LoVo (cell line): ENCODE data around the gene HGFAC.

Experiments used
- DNase-seq: peaks from one replicate; pipeline ENCODE4 v3.0.0-alpha.2; 2016; ENCODE audit warnings: low spot score

Gene HGFAC

GRCh38 chr4:3462790-3463415, 21.1 kb downstream of the HGFAC start, which contains the start of gene DOK7:
TSS of gene DOK7 (plus strand) at chr4:3463306. CDS start at chr4:3463376, 70 bp downstream.
- DNase-seq = peak; percentile 33

- DNase-seq = no peak
Measured at GRCh38 chr4:3463556-3464348, 22.0 kb downstream of the HGFAC start.

GRCh38 chr4:3464349-3464905, 22.7 kb downstream of the HGFAC start:
- no peak for DNase-seq

DNA sequence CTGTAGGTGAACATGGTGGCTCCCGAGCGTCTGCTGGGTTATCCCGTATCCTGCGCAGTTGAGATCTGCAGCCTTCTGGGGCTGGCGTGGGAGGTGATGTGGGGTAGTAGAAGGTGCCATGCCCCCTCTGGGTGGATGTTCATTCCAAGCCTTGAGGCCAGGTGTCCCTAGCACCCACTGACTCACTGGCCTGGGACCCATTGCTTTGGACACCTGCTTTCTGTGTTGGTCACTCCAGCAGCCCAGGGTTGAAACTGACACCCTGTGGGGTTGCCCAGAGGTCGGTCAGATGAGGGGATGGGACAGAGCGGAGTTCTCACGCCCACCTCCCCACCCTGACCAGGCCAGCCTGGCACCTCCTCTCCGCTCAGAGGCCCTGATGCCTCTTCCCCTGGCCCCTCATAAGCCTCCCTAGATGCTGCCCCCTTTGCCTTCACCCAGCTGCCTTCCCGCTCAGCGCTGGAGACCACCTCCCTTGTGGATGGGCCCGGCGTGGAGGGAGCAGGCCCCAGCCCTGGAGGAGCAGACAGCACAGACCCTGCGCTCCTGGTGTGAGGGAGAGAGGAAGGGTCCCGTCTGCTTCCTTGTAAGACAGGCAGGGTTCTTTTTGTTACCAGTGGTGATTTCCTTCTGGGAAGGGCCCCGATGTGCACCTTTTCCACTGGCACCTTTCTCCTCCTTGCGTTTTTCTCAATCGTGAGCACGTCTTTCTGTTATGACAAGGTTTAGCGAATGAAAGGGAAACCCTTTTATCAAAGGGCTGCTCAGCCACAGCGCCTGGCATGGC, 23.3 kb downstream of the HGFAC start:
- no peak for DNase-seq

GRCh38 chr4:3465698-3466671, 24.2 kb downstream of the HGFAC start:
- DNase-seq = no peak

DNA sequence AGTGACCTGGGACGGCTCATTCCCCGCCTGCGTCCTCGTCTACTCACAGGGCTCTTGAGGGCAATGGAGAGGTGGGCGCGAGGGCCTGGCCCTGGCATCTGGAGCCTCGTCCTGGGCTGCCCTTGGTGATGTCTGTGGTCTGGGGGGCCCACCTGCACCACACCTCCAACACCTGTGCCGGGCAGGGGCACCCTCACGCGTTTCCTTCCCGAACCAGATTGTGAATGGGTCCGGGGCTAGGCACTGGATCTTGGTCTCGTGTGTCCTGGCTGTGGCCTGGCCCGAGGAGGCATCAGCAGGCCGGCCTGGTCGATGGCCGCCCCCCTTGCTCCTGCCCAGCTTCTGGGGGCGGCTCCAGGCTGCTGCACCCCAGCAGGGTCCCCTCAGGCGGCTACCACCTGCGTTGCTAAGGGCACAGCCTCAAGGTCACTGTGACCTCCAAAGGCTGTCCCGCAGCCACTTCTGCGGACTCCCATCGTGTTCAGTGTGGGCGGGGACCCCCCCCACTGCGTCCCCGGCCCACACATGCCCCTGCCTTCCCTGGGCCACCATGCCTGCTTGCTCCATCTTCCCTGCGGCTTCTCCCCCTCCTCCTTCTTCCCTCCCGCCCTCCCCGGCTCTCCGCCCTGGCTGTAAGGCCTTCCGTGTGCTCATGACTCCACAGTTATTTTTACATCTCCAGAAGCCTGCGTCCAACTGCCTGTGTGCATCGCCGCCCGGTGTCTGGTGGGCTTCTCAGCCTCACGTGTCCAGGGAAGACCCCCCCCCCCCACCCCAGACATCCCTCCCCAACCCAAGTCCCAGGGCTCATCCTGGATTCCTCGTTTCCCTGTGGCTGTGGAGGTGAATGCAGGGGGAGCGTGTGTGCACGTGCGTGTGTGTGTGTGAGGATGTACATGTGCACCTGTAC, 25.2 kb downstream of the HGFAC start:
- DNase-seq = no peak

DNA sequence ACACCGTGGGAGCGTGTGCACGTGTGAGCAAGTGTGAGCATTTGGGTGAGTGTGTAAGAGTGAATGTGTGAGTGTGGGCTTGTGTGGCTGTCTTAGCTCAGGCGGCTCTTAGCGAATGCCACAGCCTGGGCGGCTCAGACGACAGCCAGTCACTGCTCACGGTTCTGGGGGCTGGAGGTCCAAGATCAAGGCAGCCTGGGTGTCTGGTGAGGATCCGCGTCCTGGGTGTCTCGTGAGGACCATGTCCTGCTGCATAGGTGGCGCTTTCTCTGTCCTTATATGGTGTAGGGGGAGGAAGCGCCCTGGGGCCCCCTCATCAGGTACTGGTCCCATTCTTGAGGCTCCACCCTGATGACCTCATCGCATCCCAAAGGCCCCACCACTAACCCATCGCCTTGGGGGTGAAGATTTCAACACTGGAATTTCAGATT, 25.8 kb downstream of the HGFAC start:
- no peak for DNase-seq

DNA sequence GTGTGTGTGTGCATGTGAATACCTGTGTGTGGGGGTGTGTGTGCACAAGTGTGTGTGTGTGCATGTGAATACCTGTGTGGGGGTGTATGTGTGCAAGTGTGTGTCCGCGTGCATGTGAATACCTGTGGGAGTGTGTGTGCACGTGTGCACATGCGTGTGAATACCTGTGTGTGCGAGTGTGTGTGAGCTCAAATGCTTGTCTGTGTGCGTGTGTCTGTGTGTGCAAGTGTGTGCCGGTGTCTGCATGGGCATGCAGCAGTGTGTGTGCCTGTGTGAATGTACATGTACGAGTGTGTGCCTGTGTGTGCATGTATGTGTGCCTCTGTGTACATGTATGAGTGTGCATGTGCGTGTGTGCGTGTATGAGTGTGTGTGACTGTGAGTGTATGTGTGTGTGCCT, 26.4 kb downstream of the HGFAC start:
- DNase-seq = no peak

GRCh38 chr4:3468804-3469203, 27.0 kb downstream of the HGFAC start:
- no peak for DNase-seq

DNA sequence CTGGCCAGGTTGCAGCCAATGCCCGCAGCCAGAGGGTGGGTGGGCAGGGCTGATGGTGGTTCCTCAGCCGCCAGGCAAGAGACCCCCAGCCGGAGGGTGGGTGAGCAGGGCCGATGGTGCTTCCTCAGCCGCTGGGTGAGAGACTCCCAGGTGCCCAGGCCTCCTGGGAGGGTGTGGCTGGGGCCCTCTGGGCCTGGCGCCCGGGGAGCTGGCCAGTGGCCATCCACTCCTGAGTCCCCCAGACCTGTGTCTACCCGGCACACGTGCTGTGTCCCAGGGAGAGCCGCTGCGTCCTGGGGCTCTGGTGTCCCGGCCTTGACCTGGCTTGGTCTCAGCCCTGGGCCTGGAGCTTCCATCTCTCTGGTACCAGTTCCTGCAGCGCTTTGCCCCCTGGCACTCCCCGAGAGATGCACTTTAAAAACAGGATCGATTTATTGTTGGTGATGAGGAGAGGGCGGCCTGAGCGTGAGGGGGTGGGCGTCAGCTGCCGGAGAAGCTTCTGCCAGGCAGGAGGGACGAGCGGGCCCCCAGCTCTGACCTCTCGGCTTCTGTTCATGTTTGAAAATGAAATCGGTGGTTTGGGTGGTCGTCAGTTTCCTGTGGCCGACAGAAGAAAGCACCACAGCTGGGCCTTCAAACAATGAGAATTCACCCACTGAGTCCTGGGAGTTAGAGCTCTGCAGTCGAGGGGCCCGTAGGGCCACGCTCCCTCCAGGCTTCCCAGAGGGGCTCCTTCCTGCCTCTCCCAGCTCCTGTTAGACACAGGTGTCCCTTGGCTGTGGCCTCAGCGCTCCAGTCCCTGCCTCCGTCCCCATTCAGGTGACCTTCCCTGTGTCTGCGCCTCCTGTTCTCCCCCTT, 27.8 kb downstream of the HGFAC start:
- DNase-seq = no peak

GRCh38 chr4:3470244-3471097, 28.7 kb downstream of the HGFAC start:
- DNase-seq = no peak

DNA sequence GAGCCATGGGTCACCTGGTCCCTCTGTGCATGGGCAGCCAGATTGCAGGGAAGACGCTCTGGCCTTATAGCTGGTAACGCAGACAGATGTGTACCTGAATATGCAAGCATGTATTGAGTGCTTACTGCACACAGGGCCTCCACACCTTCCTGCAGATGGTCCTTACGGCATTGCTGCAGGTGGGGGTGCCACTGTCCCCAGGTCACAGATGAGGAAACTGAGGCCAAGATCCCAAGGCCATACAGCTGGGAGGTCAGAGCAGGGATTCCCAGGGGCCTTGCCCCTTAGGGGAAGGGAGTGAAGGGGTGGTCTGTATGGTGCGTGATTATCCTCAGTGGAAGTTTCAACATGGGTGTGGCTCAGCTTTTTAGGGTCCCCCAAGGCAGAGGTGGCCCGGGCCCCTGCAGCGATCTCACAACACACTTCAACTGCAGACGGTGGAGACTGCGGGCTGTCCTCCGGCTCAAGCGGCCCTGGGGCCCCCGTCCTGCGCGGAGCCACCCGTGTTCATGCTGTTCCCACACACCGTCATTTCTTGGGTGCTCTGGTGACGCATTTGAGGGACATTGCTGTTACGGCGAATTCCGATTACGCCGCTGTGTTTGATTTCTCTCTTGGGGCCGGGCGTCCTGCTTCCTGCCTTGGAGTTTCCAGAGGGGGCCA, 29.5 kb downstream of the HGFAC start:
- no peak for DNase-seq

- DNase-seq = no peak
Measured at GRCh38 chr4:3471886-3472285, 30.1 kb downstream of the HGFAC start.

- no peak for DNase-seq
Measured at GRCh38 chr4:3472411-3473141, 30.8 kb downstream of the HGFAC start.

- DNase-seq = no peak
Measured at GRCh38 chr4:3473181-3473950, 31.6 kb downstream of the HGFAC start.
